HepG2 (cell line): ENCODE measurements around the gene RAD51AP1. TPM values are rescaled to one million over a fixed set of nuclear protein-coding genes. Genes with fewer than 3 reads are reported as not detected.

ENCODE experiments used
- ARID3A ChIP-seq: IDR thresholded peaks from 2 replicates; pipeline ENCODE4 v1.6.1; 2012; ENCODE audit warnings: low read depth, low read length, improper control_type of control experiment
- ATF5 ChIP-seq: sonication (generic); formaldehyde crosslinking; IDR thresholded peaks from 2 replicates; pipeline ENCODE4 v1.4.0; 2020; ENCODE audit warnings: mild to moderate bottlenecking, low read depth, missing genetic modification reagents
- CHD4 ChIP-seq: fragments of 200-600 bp; sonication (generic); IDR thresholded peaks from 2 replicates; pipeline ENCODE4 v1.7.0; 2017; ENCODE audit warnings: mild to moderate bottlenecking, low read length, borderline replicate concordance
- ETV5 ChIP-seq: IDR thresholded peaks from 2 replicates; pipeline ENCODE4 v1.6.1; 2018; ENCODE audit warnings: missing biosample characterization, missing genetic modification reagents, inconsistent platforms, borderline replicate concordance
- IKZF4 ChIP-seq: sonication (generic); formaldehyde crosslinking; IDR thresholded peaks from 2 replicates; pipeline ENCODE4 v1.5.1; 2020; ENCODE audit warnings: borderline replicate concordance, mild to moderate bottlenecking, low read depth, missing genetic modification reagents; ENCODE audit errors: not compliant biosample characterization
- KMT2A ChIP-seq: sonication (generic); formaldehyde crosslinking; IDR thresholded peaks from 2 replicates; pipeline ENCODE4 v1.4.0; 2020; ENCODE audit warnings: missing genetic modification reagents
- MYPOP ChIP-seq: sonication (generic); formaldehyde crosslinking; IDR thresholded peaks from 2 replicates; pipeline ENCODE4 v1.8.1; 2023; ENCODE audit warnings: mild to moderate bottlenecking, moderate library complexity, missing genetic modification reagents
- NCOA5 ChIP-seq: sonication (generic); formaldehyde crosslinking; IDR thresholded peaks from 2 replicates; pipeline ENCODE4 v1.4.0; 2020; ENCODE audit warnings: missing genetic modification reagents
- NFE2L1 ChIP-seq: sonication (generic); formaldehyde crosslinking; IDR thresholded peaks from 2 replicates; pipeline ENCODE4 v1.4.0; 2020; ENCODE audit warnings: missing genetic modification reagents, mild to moderate bottlenecking, borderline replicate concordance
- RBAK ChIP-seq: sonication (generic); formaldehyde crosslinking; IDR thresholded peaks from 2 replicates; pipeline ENCODE4 v1.5.1; 2020; ENCODE audit warnings: mild to moderate bottlenecking, missing genetic modification reagents
- RCOR2 ChIP-seq: IDR thresholded peaks from 2 replicates; pipeline ENCODE4 v1.6.1; 2016; ENCODE audit warnings: missing biosample characterization, missing genetic modification reagents
- RFXAP ChIP-seq: sonication (generic); formaldehyde crosslinking; IDR thresholded peaks from 2 replicates; pipeline ENCODE4 v1.4.0; 2020; ENCODE audit warnings: missing genetic modification reagents, borderline replicate concordance
- SIX1 ChIP-seq: sonication (generic); formaldehyde crosslinking; IDR thresholded peaks from 2 replicates; pipeline ENCODE4 v1.4.0; 2020; ENCODE audit warnings: missing genetic modification reagents, borderline replicate concordance
- TFAP4 ChIP-seq: sonication (generic); IDR thresholded peaks from 2 replicates; pipeline ENCODE4 v1.6.1; 2016; ENCODE audit warnings: low read depth, borderline replicate concordance
- THYN1 ChIP-seq: sonication (generic); formaldehyde crosslinking; IDR thresholded peaks from 2 replicates; pipeline ENCODE4 v1.8.1; 2023; ENCODE audit warnings: low read depth, mild to moderate bottlenecking, moderate library complexity, missing genetic modification reagents, borderline replicate concordance
- XBP1 ChIP-seq: sonication (generic); formaldehyde crosslinking; IDR thresholded peaks from 2 replicates; pipeline ENCODE4 v1.5.0; 2020; ENCODE audit warnings: missing genetic modification reagents
- ZBTB26 ChIP-seq: IDR thresholded peaks from 2 replicates; pipeline ENCODE4 v1.6.1; 2016; ENCODE audit warnings: missing compliant biosample characterization, missing genetic modification reagents, borderline replicate concordance
- ZC3H13 ChIP-seq: sonication (generic); formaldehyde crosslinking; IDR thresholded peaks from 2 replicates; pipeline ENCODE4 v1.8.1; 2023; ENCODE audit warnings: mild to moderate bottlenecking, missing genetic modification reagents, moderate library complexity
- ZNF44 ChIP-seq: sonication (generic); formaldehyde crosslinking; IDR thresholded peaks from 2 replicates; pipeline ENCODE4 v1.5.1; 2020; ENCODE audit warnings: mild to moderate bottlenecking, missing genetic modification reagents
- ZNF563 ChIP-seq: sonication (generic); formaldehyde crosslinking; IDR thresholded peaks from 2 replicates; pipeline ENCODE4 v1.8.0; 2022; ENCODE audit warnings: mild to moderate bottlenecking, moderate library complexity, missing genetic modification reagents
- ZNF704 ChIP-seq: sonication (generic); formaldehyde crosslinking; IDR thresholded peaks from 2 replicates; pipeline ENCODE4 v1.8.1; 2023; ENCODE audit warnings: mild to moderate bottlenecking, inconsistent platforms, moderate library complexity, missing genetic modification reagents, borderline replicate concordance
- ZNF776 ChIP-seq: sonication (generic); formaldehyde crosslinking; IDR thresholded peaks from 2 replicates; pipeline ENCODE4 v1.4.0; 2020; ENCODE audit warnings: mild to moderate bottlenecking, missing genetic modification reagents
- polyA plus RNA-seq, 8 experiments: library from polyadenylated mRNA; depleted of rRNA in 3 of 8; stranded (reverse) in 7 of 8; unstranded in 1 of 8; fragments of >200 nt; fragmentation: Illumina TruSeq in 4 of 8; extraction: Trizol in 4 of 8; gene quantifications; 2 replicates each; pipeline versions ENCODE4 v1.2.1 to v1.2.3, GENCODE V29; 2011 to 2016; ENCODE audit warnings: low read depth in 4 of 8, missing spikeins in 1 of 8, mixed read lengths in 1 of 8; ENCODE audit not compliant: insufficient read depth in 1 of 8
- total RNA-seq, 5 experiments: library from RNA; depleted of rRNA; stranded (reverse); fragments of >200 nt; fragmentation: Illumina TruSeq; extraction: Trizol; gene quantifications; 2 replicates each; pipeline ENCODE4 v1.2.3, GENCODE V29; 2016; ENCODE audit warnings: low read depth in 1 of 5

RAD51AP1 gene
- total and polyA plus RNA-seq, 2 of the 13 experiments (the other 11 are each of a cell fraction or from before 2014, with no cell fraction given): 16.6 to 49.3 TPM

GRCh38 chr12:4538207-4539160 is at the start of gene RAD51AP1 (continued):
- TF ChIP-seq TFAP4 (peak; percentile 99), RBAK (CRISPR knock-in tag) (no peak), ZNF563 (CRISPR knock-in tag) (0 out of 2 replicates have a peak, but pooled peaks have one; percentile 28), RCOR2 (CRISPR knock-in tag) (no peak), ZNF44 (CRISPR knock-in tag) (no peak), MYPOP (CRISPR knock-in tag) (no peak), IKZF4 (CRISPR knock-in tag) (no peak), ZNF704 (CRISPR knock-in tag) (no peak), ZBTB26 (CRISPR knock-in tag) (no peak), ARID3A (no peak), ZC3H13 (CRISPR knock-in tag) (peak; percentile 63; the same call in 1 of the 2 replicates), ZNF776 (no peak), SIX1 (CRISPR knock-in tag) (no peak), XBP1 (CRISPR knock-in tag) (no peak), KMT2A (CRISPR knock-in tag) (peak; percentile 97), ATF5 (CRISPR knock-in tag) (no peak), NCOA5 (CRISPR knock-in tag) (no peak), RFXAP (no peak), ETV5 (no peak), THYN1 (CRISPR knock-in tag) (no peak), CHD4 (no peak; the same call in 1 of the 2 replicates), NFE2L1 (CRISPR knock-in tag) (no peak)
